MCF 10A (cell line): ENCODE results near the gene FPR2. TPM values are rescaled to one million over a fixed set of nuclear protein-coding genes. Genes with fewer than 3 reads are reported as not detected.
"Not testable (repeated sequence)": the region's sequence is repeated elsewhere in the genome, so short reads cannot be mapped to it uniquely, and the experiment has no call there.

Source experiments
- BruUV-seq: library from RNA; stranded (reverse); fragments of 400-500 nt; replicated peaks from 2 replicates; lab custom pipeline; 2021; lab: Mats Ljungman, UMichigan
- CTCF ChIA-PET: fragments of 300-600 bp; sonication (Branson Sonifier 250); formaldehyde crosslinking; extraction: SDS; loops from one replicate; lab custom pipeline; 2021; ENCODE audit warnings: antibody characterized with exemption, inconsistent platforms; lab: Yijun Ruan, JAX
- POLR2A ChIA-PET: fragments of 300-600, 350-650 bp; sonication (Branson Sonifier 250); formaldehyde crosslinking; extraction: SDS; loops from one replicate; lab custom pipeline; 2020; ENCODE audit warnings: antibody characterized with exemption, inconsistent platforms; lab: Yijun Ruan, JAX
- DNase-seq: peaks from one replicate; pipeline ENCODE4 v3.0.0-alpha.2; 2018; ENCODE audit not compliant: unreplicated experiment
- H3K27ac Mint-ChIP-seq: one replicate; pipeline ENCODE4 v1.8.0; 2022; ENCODE audit warnings: mild to moderate bottlenecking, low read depth, mixed read lengths; ENCODE audit not compliant: unreplicated experiment
- H3K27me3 Mint-ChIP-seq: one replicate; pipeline ENCODE4 v1.8.0; 2022; ENCODE audit warnings: mixed read lengths; ENCODE audit not compliant: insufficient read depth, unreplicated experiment
- H3K36me3 Mint-ChIP-seq: one replicate; pipeline ENCODE4 v1.8.0; 2022; ENCODE audit warnings: mild to moderate bottlenecking, moderate library complexity, mixed read lengths; ENCODE audit not compliant: insufficient read depth, unreplicated experiment
- H3K4me1 Mint-ChIP-seq: one replicate; pipeline ENCODE4 v1.8.0; 2022; ENCODE audit warnings: mixed read lengths; ENCODE audit not compliant: insufficient read depth, unreplicated experiment
- H3K4me3 Mint-ChIP-seq: one replicate; pipeline ENCODE4 v1.8.0; 2022; ENCODE audit warnings: mild to moderate bottlenecking, moderate library complexity, mixed read lengths; ENCODE audit not compliant: unreplicated experiment
- H3K9me3 Mint-ChIP-seq: one replicate; pipeline ENCODE4 v1.8.0; 2022; ENCODE audit warnings: mixed read lengths; ENCODE audit not compliant: unreplicated experiment
- intact Hi-C: fragments of 100-400 bp; cut with micrococcal nuclease; formaldehyde crosslinking; loops from 2 replicates; pipeline ENCODE4 v1.14.1; 2022
- total RNA-seq: library from RNA; stranded (reverse); gene quantifications from 2 replicates; pipeline ENCODE4 v1.2.3, GENCODE V29; 2022
- TF ChIP-seq, protein P1 (sequence below): fragments of 200-600 bp; IDR thresholded peaks from one replicate; pipeline ENCODE4 v1.8.0; 2022; ENCODE audit warnings: antibody characterized with exemption, mild to moderate bottlenecking; ENCODE audit not compliant: unreplicated experiment

FPR2 gene
- total RNA-seq, 1 experiment from 2014 or later, result not detected

GRCh38 chr19:51733742-51734522, 27.0 kb upstream of the FPR2 start:
- ChIA-PET POLR2A (interaction anchor here (1.1 kb wide), 1 partner anchor 8 kb away, joined by 4 read pairs; no protein-coding TSS in a partner anchor), CTCF (interaction anchor here (0.6 to 0.8 kb wide), 2 partner anchors 9 to 43 kb away, joined by 4 to 7 read pairs; no protein-coding TSS in a partner anchor)
- Mint-ChIP-seq H3K36me3 (no peaks in the 10 kb centered on the region), H3K9me3 (no peaks in the 10 kb centered on the region), H3K4me3 (no peak overlapping the region), H3K27ac (no peak overlapping the region), H3K27me3 (no peaks in the 10 kb centered on the region), H3K4me1 (peaks cover 32% of the 10 kb centered on the region)
- no peak for DNase-seq
- intact Hi-C loops, result no loop called here
- no TSS peak for BruUV-seq
- TF ChIP-seq, protein P1, sequence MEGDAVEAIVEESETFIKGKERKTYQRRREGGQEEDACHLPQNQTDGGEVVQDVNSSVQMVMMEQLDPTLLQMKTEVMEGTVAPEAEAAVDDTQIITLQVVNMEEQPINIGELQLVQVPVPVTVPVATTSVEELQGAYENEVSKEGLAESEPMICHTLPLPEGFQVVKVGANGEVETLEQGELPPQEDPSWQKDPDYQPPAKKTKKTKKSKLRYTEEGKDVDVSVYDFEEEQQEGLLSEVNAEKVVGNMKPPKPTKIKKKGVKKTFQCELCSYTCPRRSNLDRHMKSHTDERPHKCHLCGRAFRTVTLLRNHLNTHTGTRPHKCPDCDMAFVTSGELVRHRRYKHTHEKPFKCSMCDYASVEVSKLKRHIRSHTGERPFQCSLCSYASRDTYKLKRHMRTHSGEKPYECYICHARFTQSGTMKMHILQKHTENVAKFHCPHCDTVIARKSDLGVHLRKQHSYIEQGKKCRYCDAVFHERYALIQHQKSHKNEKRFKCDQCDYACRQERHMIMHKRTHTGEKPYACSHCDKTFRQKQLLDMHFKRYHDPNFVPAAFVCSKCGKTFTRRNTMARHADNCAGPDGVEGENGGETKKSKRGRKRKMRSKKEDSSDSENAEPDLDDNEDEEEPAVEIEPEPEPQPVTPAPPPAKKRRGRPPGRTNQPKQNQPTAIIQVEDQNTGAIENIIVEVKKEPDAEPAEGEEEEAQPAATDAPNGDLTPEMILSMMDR, result no peak

GRCh38 chr19:51735759-51736449, 25.1 kb upstream of the FPR2 start:
- Mint-ChIP-seq H3K9me3 (no peaks in the 10 kb centered on the region), H3K4me3 (no peak overlapping the region), H3K27me3 (no peaks in the 10 kb centered on the region), H3K4me1 (peaks cover 29% of the 10 kb centered on the region), H3K36me3 (no peaks in the 10 kb centered on the region), H3K27ac (peak overlapping the region; percentile 76)
- ChIA-PET CTCF (interaction anchor here (0.7 kb wide), 1 partner anchor 915 kb away, joined by 3 read pairs; no protein-coding TSS in a partner anchor), POLR2A (interaction anchor here (0.6 to 1.0 kb wide), 2 partner anchors 9 to 32 kb away, joined by 3 read pairs; no protein-coding TSS in a partner anchor)
- TF ChIP-seq, protein P1, result no peak
- BruUV-seq, result no TSS peak
- peak; percentile 86 for DNase-seq
- intact Hi-C loops, result no loop called here

- H3K27ac Mint-ChIP-seq, result no peak overlapping the region
- TF ChIP-seq, protein P1, result no peak
- intact Hi-C loops, result no loop called here
- no TSS peak for BruUV-seq
- H3K9me3 Mint-ChIP-seq, result no peaks in the 10 kb centered on the region
- peaks cover 29% of the 10 kb centered on the region for H3K4me1 Mint-ChIP-seq
- H3K4me3 Mint-ChIP-seq, result no peak overlapping the region
- ChIA-PET CTCF (interaction anchor here (1.2 kb wide), 1 partner anchor 265 kb away, joined by 4 read pairs; no protein-coding TSS in a partner anchor), POLR2A (interaction anchor here (1.2 to 1.5 kb wide), 2 partner anchors 11 to 14 kb away, joined by 3 to 5 read pairs; no protein-coding TSS in a partner anchor)
- H3K36me3 Mint-ChIP-seq, result peaks cover 5% of the 10 kb centered on the region
- no peaks in the 10 kb centered on the region for H3K27me3 Mint-ChIP-seq
- DNase-seq, result no peak
Observed at GRCh38 chr19:51737389-51737788, 23.6 kb upstream of the FPR2 start.

DNA sequence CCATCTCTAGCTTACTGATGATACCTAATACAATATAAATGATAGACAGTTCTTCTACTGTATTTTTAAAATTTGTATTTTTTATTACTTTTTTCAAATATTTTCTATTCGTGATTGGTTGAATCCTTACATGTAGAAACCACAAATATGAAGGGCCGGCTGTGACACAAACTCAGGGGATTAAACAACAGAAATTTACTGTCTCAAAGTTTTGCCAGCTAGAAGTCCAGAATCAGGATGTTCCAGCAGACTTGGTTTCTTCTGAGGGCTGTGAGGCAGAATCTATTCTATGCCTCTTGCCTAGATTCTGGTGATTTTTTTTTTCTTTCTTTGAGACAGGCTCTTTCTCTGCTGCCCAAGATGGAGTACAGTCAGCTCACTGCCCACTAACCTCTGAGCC, 23.1 kb upstream of the FPR2 start:
- ChIA-PET POLR2A (interaction anchor here (0.6 to 1.5 kb wide), 3 partner anchors 12 to 27 kb away, joined by 3 to 5 read pairs (median 3); no protein-coding TSS in a partner anchor), CTCF (interaction anchor here (1.2 kb wide), 1 partner anchor 266 kb away, joined by 4 read pairs; no protein-coding TSS in a partner anchor)
- BruUV-seq, result no TSS peak
- Mint-ChIP-seq H3K4me3 (no peak overlapping the region), H3K4me1 (peaks cover 34% of the 10 kb centered on the region), H3K27me3 (no peaks in the 10 kb centered on the region), H3K9me3 (no peaks in the 10 kb centered on the region), H3K36me3 (peaks cover 10% of the 10 kb centered on the region), H3K27ac (no peak overlapping the region)
- TF ChIP-seq, protein P1, result no peak
- intact Hi-C loops, result no loop called here
- no peak for DNase-seq

DNA sequence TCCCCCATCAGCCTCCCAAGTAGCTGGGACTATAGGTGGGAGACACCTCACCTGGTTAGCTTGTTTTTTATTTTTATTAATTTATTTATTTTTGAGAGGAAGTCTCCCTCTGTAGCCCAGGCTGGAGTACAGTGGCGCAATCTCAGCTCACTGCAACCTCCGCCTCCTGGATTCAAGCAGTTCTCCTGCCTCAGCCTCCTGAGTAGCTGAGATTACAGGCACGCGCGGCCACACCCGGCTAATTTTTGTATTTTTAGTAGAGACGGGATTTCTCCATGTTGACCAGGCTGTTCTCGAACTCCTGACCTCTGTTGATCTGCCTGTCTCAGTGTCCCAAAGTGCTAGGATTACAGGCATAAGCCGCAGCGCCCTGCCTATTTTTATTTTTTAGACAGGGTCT, 22.5 kb upstream of the FPR2 start:
- H3K27me3 Mint-ChIP-seq, H3K9me3 Mint-ChIP-seq, intact Hi-C loops, H3K27ac Mint-ChIP-seq, BruUV-seq, DNase-seq, H3K4me3 Mint-ChIP-seq: not testable (repeated sequence)
- Mint-ChIP-seq H3K4me1 (peaks cover 35% of the 10 kb centered on the region), H3K36me3 (peaks cover 16% of the 10 kb centered on the region)
- CTCF ChIA-PET, result interaction anchor here (0.7 to 1.2 kb wide), 2 partner anchors 34 to 266 kb away, joined by 3 to 4 read pairs; no protein-coding TSS in a partner anchor
- POLR2A ChIA-PET, result interaction anchor here (0.6 to 1.5 kb wide), 3 partner anchors 12 to 27 kb away, joined by 3 to 5 read pairs (median 3); no protein-coding TSS in a partner anchor
